Osteoblast (primary cell): ENCODE data around the gene RFK. TPM values are rescaled to one million over a fixed set of nuclear protein-coding genes. Genes with fewer than 3 reads are reported as not detected.

Source experiments
- DNase-seq: peaks from one replicate; pipeline ENCODE4 v3.0.0; 2011; ENCODE audit warnings: low spot score, mixed read lengths; ENCODE audit not compliant: insufficient read length; ENCODE audit errors: missing footprints
- H2AFZ ChIP-seq: 2 replicates; pipeline ENCODE4 v1.6.0; 2011; ENCODE audit warnings: mild to moderate bottlenecking, low read length
- H3K27ac ChIP-seq: 2 replicates; pipeline ENCODE4 v1.5.1; 2011; ENCODE audit warnings: mild to moderate bottlenecking, low read depth, low read length, moderate library complexity
- H3K27me3 ChIP-seq: 2 replicates; pipeline ENCODE4 v1.6.0; 2012; ENCODE audit warnings: mild to moderate bottlenecking, control low read depth, inconsistent platforms, low read length, moderate library complexity; ENCODE audit not compliant: insufficient read depth
- H3K36me3 ChIP-seq: 2 replicates; pipeline ENCODE4 v1.5.1; 2011; ENCODE audit warnings: mild to moderate bottlenecking, low read length, control low read depth, moderate library complexity; ENCODE audit not compliant: insufficient read depth
- H3K4me1 ChIP-seq: 2 replicates; pipeline ENCODE4 v1.5.1; 2011; ENCODE audit warnings: mild to moderate bottlenecking, low read length, control low read depth, moderate library complexity; ENCODE audit not compliant: insufficient read depth
- H3K4me2 ChIP-seq: 2 replicates; pipeline ENCODE4 v1.6.0; 2011; ENCODE audit warnings: mild to moderate bottlenecking, low read length; ENCODE audit not compliant: insufficient read depth
- H3K4me3 ChIP-seq: fragments of 200-600 bp; sonication (generic); 3 replicates; pipeline ENCODE4 v1.5.1; 2012; ENCODE audit warnings: mild to moderate bottlenecking, low read length, inconsistent platforms; ENCODE audit not compliant: insufficient read depth
- H3K79me2 ChIP-seq: 2 replicates; pipeline ENCODE4 v1.6.0; 2012; ENCODE audit warnings: mild to moderate bottlenecking, low read length, control low read depth, inconsistent platforms; ENCODE audit not compliant: insufficient read depth
- H3K9me3 ChIP-seq: 2 replicates; pipeline ENCODE4 v1.5.1; 2011; ENCODE audit warnings: low read depth, low read length, control low read depth
- H4K20me1 ChIP-seq: 2 replicates; pipeline ENCODE4 v1.6.0; 2012; ENCODE audit warnings: mild to moderate bottlenecking, low read length, control low read depth; ENCODE audit not compliant: insufficient read depth
- CTCF ChIP-seq: IDR thresholded peaks from 2 replicates; pipeline ENCODE4 v1.5.1; 2011; ENCODE audit warnings: mild to moderate bottlenecking, low read depth, low read length, moderate library complexity; ENCODE audit errors: extremely low read depth
- total RNA-seq: library from RNA; depleted of rRNA; stranded (reverse); fragments of >200 nt; gene quantifications from 2 replicates; pipeline ENCODE4 v1.2.3, GENCODE V29; 2012

RFK gene
- total RNA-seq, 1 donor, result 25.0 TPM

GRCh38 chr9:76401580-76402354 lies 7.5 kb upstream of the RFK start:
- TF ChIP-seq CTCF, result no peak
- no peak overlapping the region for H3K4me2 ChIP-seq
- no peaks in the 10 kb centered on the region for H3K4me1 ChIP-seq
- no peaks in the 10 kb centered on the region for H3K9me3 ChIP-seq
- no peak overlapping the region for H3K27ac ChIP-seq
- peak overlapping the region; percentile 42 for H2AFZ ChIP-seq
- no peaks in the 10 kb centered on the region for H3K79me2 ChIP-seq
- H3K27me3 ChIP-seq, result no peaks in the 10 kb centered on the region
- H3K36me3 ChIP-seq, result no peaks in the 10 kb centered on the region
- no peak for DNase-seq
- H4K20me1 ChIP-seq, result no peaks in the 10 kb centered on the region
- no peak overlapping the region for H3K4me3 ChIP-seq

- DNase-seq, result no peak
- H3K79me2 ChIP-seq, result no peaks in the 10 kb centered on the region
- no peaks in the 10 kb centered on the region for H3K27me3 ChIP-seq
- H4K20me1 ChIP-seq, result no peaks in the 10 kb centered on the region
- H3K4me1 ChIP-seq, result no peaks in the 10 kb centered on the region
- no peak overlapping the region for H3K4me3 ChIP-seq
- H3K4me2 ChIP-seq, result no peak overlapping the region
- H3K36me3 ChIP-seq, result no peaks in the 10 kb centered on the region
- H2AFZ ChIP-seq, result no peak overlapping the region
- H3K9me3 ChIP-seq, result no peaks in the 10 kb centered on the region
- TF ChIP-seq CTCF, result no peak
- no peak overlapping the region for H3K27ac ChIP-seq
Measured at GRCh38 chr9:76401176-76401575, 7.0 kb upstream of the RFK start.

- Histone ChIP-seq H2AFZ (peak overlapping the region; percentile 11), H3K36me3 (no peaks in the 10 kb centered on the region), H3K27me3 (no peaks in the 10 kb centered on the region), H4K20me1 (no peaks in the 10 kb centered on the region), H3K9me3 (no peaks in the 10 kb centered on the region), H3K4me1 (no peaks in the 10 kb centered on the region), H3K4me2 (no peak overlapping the region), H3K79me2 (no peaks in the 10 kb centered on the region), H3K27ac (no peak overlapping the region), H3K4me3 (no peak overlapping the region)
- no peak for TF ChIP-seq CTCF
- no peak for DNase-seq
Measured at GRCh38 chr9:76400534-76401096, 6.4 kb upstream of the RFK start.

GRCh38 chr9:76399856-76400255 lies 5.6 kb upstream of the RFK start:
- no peaks in the 10 kb centered on the region for H3K79me2 ChIP-seq
- DNase-seq, result no peak
- peaks cover 6% of the 10 kb centered on the region for H3K4me1 ChIP-seq
- H3K4me3 ChIP-seq, result no peak overlapping the region
- H3K9me3 ChIP-seq, result no peaks in the 10 kb centered on the region
- TF ChIP-seq CTCF, result no peak
- H3K27ac ChIP-seq, result no peak overlapping the region
- no peaks in the 10 kb centered on the region for H3K36me3 ChIP-seq
- H3K4me2 ChIP-seq, result no peak overlapping the region
- no peaks in the 10 kb centered on the region for H3K27me3 ChIP-seq
- no peaks in the 10 kb centered on the region for H4K20me1 ChIP-seq
- H2AFZ ChIP-seq, result no peak overlapping the region
